Dedifferentiated amniotic fluid mesenchymal stem cell (primary cell): Measurements from ENCODE around the gene HOXA11.
A peak's percentile ranks its signal among the peaks of the same experiment; 100 is the strongest.

ENCODE experiments used
- DNase-seq: peaks from one replicate; pipeline ENCODE4 v3.0.0-alpha.2; 2016; ENCODE audit errors: extremely low spot score

The HOXA11 gene

DNA sequence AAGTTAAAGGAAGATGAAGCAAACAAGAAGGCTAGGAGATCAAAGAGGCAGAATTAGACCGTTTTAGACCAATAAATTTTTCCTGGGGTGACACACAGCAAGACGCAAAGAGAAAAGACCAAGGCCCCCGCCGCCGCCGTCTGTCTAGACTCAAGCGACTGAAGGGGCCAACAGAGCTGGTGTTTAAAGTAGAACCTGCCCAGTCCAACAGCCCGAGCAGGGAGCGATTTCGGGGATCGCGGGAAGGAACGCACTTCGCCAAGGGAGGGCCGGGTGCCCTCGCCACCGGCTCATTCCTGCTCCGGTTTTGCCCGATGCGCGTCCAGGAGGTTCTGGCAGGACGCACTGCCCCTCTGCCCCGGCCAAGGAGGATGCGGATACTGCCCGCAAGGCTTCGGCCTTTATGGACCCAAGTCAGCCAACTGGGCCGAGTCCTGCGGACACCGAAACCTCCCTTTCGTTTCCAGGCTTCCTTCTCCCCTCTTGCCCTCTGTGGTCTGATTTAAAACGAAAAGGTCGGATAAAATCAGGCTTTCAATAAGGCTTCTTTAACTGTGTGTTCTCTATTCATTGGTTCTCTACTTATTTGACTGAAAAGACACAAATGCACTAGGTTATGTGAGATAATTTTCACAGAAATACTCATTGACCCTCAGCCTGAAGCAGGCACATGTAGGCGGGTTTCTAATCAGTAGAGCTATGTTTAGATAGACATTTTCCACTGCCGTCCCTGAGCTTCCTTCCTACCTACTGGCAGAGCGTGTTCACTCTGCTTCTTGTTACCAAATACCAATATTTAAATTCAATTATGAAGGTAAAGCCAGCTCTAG, 26.4 kb downstream of the HOXA11 start:
- no peak for DNase-seq

DNA sequence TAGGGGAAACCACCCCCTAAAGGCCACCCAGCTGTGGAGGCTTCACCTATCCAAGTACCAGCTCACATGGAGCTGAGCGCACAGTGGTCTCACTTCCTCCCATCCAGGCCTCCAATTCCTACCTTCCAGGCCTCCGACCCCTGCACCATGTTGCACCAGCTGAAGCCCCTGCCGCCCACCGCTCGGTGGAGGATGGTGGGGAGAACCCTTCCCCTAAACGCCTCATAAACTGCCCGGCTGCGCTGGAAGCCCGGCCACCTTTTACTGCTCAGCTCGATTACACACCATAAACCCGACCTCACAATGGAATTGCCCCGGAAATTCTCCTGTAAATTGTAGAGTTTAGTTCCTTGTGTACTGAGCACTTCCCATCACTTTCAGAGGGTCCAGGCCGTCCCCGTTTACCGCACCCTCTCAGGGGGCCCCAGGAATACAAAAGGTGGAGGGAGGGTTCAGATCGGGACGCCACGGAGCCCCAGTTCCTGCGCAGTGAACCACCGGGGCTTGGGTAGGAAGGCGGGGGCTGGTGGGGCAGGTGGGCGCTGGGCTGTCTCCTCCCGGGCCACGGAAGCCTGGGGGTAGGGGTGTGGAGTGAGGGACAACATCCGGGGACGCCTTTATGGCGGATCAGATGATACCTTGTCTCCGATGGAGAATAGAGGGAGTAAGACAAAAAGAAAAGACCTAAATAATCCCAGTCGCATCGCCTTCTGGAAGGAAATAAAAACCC, 27.2 kb downstream of the HOXA11 start:
- DNase-seq, result no peak

DNA sequence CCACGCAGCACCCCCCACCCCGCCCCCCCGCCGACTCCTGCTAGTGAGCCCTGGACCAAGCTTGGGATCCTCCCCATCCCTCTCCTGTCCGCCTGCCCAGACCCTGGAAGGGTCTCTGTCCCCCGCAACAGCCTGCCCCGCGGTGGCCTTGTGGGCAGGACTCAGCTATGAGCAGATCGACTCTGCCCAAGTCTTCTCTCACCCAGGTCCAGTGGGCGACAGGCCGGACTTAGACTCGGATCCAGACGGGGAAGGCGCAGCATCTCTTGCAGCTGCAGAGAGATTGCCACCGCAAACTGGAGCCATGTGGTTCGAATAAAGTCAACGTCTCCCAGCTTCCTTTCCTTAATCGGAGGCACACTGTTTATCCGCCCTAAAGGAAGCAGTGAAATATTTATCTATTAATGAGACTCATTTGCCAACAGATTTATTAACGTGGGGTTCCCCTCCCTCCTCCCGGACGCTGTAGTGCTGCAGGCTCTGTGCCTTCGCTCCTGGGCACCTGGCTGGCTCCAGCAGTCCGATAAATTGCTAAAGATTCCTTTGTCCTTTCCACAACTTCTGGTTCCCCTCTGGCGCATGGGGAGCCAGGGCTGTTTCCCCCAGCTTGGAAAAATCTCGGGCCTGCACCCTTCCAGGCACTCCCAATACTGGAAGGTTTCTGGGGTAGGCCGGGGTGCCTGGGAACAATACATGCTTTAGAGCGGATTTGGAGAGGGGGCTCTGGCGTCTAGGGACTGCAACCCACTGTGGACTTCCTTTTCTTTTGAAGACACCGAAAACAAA, 27.9 kb downstream of the HOXA11 start:
- DNase-seq, result no peak

DNA sequence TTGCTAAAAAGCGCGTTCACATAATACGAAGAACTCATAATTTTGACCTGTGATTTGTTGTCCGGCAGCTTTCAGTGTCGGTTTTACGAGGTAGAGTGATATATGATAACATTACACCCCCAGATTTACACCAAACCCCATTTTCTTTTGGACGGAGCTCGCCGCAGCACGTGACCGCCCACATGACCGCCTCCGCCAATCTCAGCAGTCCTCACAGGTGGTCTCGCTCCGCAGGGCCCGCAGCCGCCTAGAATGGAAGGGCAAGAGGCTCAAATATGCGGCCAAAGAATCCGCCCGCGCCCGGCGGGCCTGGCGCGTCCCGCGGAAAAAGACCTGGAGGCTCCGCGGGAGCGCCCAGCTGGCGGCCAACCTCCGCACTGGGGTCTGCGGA, 28.5 kb downstream of the HOXA11 start, which contains the start of gene HOXA7:
Gene HOXA7, minus strand, starts transcription at position 168 of the 391 bp plus-strand sequence. Its CDS starts 130 bp downstream, at position 38.
- DNase-seq, result no peak

DNA sequence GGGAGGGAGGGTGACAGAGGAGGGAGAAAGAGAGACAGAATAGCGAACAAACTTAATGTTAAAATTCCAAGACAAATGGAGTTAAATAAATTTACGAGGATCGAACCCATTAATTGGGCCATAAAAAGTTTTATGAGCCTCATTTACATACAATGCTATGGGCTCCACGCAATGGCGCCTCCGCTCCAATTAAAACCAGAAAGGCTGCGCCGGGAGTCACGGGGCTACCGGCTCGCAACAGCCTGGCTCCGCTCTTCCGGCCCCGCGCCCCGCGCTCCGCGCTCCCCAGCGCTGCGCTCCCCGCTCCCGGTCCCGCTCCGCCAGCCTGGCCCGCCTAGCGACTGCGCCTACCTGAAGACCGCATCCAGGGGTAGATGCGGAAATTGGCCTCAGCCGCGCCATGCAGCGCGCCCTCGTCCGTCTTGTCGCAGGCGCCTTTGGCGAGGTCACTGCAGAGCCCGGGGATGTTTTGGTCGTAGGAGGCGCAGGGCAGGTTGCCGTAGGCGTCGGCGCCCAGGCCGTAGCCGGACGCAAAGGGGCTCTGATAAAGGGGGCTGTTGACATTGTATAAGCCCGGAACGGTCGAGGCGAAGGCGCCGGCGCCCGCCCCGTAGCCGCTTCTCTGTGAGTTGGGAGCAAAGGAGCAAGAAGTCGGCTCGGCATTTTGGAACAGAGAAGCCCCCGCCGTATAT, 29.1 kb downstream of the HOXA11 start:
- DNase-seq, result no peak

DNA sequence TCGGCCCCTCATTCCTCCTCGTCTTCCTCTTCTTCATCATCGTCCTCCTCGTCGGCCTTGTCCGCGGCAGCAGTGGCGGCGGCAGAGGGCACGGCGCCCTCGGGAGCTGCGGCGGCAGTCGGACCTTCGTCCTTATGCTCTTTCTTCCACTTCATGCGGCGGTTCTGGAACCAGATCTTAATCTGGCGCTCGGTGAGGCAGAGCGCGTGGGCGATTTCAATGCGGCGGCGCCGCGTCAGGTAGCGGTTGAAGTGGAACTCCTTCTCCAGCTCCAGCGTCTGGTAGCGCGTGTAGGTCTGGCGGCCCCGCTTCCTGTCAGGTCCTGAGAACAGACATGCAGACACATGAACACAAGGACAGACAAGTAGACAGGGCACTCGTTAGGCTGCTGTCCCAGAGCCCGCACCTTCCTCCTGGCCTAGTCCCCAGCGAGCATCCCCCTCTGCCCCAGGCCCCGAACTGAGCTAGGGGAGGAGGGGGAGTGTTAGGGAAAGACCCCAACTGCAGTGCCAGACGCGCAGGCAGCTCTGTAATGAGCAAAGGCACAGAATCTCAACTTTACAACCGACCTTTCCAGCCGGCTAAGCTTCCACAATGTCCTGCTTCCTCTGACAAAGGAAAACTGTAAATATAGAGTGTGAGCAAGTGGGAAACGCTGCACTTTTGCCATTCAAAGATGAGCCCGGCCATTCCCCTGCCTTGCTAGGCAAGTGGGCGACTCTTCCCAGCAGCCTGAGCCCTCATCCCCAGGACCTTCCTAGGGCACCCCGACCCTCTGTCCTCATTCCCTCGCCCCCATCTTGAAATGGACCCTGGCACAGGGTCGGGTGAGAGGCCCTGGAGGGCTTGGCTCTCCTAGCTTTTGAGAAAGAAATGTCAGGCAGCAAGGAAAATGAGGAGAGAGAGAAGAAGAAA, 29.9 kb downstream of the HOXA11 start:
- DNase-seq, result no peak

DNA sequence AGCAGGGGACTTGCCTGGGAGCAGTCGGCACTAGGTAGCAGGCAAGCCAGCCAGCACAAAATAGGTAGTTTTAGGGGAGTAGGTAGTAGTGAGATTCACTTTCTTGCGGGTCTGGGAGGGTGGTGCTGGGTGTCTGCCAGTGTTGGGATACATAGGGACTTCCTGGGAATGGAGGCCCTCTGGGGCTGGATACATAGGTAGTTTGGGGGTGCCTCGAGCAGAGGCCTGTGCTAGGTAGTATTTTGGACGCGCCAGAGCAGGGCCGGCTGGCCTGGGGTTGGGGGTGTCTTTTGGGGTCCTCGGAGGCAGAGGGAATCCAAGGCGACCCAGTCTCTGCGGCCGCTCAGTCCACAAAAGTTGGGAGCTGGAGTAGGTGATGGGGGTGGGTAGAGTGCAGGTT, 30.7 kb downstream of the HOXA11 start:
- no peak for DNase-seq

DNA sequence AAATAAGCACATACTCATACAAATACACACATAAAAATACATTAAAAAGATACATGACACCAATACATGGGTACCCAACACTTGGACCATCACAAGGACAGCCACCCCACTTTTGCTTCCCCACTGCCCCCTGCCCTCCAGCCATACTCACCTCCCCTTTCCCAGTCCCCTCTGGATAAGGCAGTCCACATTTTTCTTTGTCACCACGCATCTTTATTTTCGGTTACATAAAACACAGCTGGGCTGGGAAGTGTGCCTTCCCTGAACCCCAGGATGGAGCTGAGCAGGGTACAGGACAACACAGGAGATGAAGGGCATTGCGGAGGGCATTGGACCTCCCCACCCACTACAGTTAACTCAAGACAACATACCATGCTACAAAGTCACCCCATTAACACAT, 31.5 kb downstream of the HOXA11 start:
- DNase-seq, result no peak

DNA sequence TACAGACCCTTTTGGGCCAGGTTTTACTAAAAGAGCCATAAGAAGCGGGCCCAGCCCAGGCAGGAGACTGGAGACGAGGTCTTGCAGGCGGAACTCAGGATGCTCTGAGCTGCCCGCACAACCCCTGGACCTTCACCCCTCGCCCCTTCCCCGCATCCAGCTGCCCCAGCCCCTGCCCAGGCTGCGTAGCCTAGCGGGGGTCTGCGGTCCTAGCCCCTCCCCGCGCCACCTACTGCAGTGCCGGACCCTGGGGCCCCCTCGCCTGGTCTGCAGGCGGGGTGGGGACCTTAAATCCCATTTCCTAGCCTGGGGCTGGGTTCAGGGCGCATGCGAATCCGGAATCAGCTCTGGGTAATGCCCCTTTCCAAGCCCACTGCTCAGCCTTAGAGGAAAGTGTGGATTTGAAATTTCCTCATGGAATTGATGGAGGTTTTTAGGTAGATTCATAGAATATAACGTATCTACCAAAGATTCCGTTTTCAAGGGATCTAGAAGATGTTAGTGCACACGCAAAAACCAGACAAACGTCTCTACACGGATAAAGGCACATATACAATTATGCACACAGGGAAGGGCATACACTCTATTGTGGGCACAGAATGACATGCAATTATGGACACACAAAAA, 32.1 kb downstream of the HOXA11 start:
- no peak for DNase-seq

DNA sequence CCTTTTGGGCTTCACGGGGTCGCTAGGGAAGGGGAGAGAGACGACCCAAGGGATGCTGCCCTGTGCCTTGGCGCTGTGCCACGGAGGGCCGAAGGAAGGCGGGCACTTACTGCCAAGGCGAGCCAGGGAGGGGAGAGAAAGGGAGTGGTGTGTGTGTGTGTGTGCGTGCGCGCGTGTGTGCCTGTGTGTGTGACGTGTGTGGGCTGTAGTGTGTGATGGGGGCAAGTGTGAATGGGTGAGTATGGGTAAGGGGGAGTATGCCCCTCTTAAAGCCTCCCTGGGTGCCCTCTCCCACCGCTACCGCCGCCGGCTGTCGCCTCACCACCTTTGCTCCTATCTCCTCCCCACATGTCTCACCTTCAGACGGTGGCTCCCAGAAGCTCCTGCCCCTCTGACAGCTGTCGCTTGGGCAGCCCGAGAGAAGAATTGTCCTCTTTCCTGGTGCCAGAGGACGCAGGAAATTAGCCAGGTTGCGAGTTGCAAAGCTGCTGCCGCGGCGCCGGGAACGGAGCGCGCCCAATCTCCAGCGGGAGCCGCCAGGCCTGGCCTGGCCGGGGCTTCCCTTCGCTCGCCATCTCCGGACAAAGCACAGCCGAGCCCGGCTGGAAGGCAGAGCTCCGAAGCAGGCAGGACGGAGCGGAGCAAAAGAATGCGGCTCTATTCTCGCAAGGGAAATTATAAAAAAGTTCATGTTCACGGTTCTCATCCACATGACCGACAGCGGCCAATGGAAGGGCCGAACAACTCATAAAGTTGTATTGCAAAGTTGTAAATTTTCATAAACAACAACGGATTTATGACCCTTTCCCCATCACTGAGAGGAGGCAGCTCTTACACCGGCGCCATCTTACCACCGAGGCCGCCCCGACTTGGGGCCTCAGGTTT, 32.9 kb downstream of the HOXA11 start, which contains the start of gene HOXA3:
Gene HOXA3, minus strand, starts transcription at position 653 of the 885 bp plus-strand sequence. CDS start 41,943 bp downstream, outside the sequence.
- no peak for DNase-seq

DNA sequence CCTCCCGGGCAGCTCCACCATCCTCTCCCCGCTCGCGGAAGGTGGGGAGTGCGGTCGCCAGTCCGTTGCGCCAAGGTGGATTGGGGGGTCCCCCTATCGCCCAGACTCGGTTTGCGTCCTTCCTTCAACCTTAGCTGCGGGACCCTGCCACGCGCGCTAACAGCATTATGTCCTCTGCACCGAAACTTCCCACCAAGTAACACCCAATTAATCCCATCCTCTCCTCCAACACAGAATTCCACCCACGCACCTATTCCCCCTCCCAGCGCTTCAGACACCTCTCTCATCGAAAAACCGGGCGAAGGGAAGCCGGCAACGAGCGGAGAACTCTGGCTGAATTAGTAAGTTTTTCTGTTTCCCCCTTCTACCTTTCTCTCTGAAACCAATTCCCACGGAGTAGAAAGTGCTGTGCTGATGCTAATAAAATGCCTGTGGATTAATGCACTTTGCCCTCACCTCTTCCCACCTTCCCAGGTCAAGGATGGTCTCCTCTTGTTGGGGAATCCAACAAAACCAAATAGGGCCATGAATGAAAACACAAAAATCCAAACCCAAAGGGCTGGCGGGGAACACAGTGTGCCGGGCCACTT, 33.6 kb downstream of the HOXA11 start:
- no peak for DNase-seq

DNA sequence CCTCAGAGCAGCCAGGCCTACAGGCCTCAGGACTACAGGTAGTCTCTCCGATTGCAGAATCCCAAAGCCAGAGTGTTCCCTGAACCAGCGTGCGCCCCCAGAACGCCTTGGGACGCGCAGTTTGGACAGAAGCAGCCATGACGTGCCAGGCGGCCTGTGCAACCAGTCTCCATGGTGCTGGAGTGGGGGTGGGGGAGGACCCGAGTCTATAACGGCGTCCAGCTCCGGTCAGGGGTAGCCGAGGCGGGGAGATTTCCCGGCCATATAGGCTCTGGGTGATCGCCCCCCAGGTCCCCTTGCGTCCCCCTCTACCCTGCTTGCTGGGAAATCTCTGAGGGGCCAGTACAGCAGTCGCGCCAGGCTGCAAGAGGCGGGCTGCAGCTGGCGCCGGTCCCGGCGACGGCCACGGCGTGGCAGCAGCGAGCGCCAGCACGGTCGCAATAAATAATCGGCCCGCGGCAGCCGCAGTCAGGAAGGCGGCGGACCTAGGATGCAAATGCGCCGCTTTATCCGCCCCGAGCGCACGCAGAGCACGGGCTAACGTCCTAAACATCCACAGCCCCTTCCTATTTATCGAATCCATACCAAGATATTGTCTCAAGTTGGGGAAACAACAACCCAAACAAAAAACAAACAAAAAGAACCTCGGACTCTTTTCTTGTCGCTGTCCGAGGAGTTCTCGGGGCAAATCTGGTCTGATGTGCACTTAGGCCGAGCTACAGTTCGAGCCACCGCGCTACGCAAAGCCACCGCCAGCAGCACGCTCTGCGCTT, 34.3 kb downstream of the HOXA11 start:
- DNase-seq, result peak; percentile 48

DNA sequence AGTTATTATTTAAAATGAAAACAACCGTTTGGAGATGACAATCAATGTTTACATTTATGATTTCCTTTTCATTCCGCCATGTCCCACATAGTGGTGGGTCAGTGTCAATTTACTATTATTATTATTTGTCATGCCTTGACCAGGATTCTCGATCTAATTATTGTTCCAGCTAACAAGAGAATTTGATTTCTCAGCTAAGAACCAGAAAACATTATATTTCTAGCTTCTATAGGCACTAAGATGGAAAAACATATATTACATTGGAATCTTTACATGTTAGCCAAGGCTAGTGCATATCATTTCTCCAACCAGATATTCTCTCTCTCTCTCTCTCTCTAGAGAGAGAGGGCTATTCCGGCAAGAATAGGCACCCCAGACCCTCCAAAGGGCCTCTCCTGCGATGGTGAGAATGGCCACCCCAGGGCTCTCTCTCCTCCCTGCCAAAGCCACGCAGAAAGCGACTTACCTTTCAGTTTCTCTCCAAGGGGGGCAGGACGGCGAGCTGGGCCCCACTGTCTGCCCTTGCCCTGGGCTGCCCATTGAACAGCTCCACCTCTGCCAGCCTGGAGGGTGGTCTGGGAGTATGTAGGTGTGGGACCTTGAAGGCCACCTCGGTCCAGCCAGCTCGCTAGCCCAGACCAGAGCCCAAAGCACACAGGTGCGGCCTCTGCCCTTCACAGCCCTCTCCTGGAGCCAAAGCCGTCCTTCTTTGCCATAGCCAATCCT, 35.0 kb downstream of the HOXA11 start:
- no peak for DNase-seq

DNA sequence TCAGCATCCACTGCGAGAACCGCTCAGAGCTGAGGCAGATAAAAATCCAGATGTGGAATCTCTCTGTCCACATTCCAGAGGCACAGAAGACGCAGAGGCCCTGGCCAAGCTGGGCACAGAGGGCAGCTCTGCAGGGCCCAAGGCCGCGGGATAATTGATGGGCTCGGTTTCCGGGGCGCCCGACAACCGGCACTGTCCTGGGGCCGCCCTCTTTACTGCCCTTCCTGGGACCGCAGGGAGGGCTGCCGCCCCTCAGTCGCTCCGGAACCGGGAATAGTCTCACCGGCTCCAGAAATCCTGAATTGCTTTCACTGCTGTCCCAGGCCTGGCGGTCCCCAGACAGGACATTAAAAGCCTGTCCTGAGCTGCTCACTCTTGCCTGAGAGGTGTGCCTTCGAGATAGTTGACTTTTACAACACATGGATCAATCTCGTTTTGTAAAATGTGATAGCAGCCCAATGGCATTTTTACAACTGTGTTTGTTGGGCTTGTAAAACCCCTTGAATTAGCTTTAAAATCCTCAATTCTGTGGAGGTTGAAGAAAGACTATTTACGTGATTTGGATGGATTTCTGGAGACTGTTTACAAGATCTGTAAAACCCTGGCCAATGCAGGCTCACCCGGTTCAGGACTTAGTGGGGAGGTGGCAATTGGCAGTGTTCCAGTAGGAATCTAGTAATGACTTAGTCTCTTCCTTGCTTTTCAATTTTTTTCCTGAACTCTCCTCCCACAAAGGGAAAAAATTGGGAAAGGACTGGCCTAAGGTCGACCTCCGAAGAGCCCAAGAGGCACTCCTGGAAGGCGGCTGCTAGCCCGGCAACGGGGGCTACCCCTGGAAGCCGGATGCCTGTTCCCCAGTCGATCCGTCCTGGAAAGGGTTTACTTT, 36.0 kb downstream of the HOXA11 start:
- DNase-seq, result no peak

DNA sequence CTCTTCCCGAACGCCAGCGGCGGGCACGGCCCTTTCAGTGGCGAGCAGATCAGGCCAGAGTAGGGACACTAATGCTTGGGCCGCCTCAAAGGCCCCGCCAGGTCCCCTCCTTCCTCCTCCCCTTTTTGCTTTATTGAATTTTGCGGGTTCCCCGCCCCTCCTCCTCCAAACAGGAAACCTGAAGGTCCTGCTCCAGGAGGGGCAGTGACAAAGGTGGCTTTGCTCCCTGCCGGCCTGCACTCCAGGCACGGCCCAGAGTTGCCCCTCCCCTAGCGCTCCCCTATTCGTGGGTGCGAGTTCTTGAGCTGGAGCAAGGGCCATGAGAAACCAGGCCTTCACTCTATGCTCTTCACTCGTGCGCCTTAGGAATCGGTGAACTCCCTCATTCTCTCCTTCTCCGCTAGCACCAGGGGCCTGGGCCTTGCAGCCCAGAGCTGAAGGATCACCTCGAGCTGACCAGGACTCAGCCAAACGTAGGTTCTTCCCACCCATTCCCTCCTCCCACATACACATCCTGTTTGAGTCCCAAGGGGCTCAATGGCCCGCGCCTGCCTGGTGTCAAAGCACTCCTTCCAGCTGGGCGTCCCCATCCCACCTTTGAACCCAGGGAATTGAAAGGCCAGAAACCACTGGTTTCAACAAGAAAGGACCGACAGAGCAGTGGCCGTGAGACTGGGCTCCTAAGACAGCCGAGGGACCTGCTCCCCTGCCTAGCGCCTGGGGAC, 36.8 kb downstream of the HOXA11 start:
- no peak for DNase-seq
